ENCODE results near the gene IFIT2. TPM values are rescaled to one million over a fixed set of nuclear protein-coding genes. Genes with fewer than 3 reads are reported as not detected.

Gene IFIT2
- total RNA-seq, 4 donors from 2014 or later, result 0.49 to 2.6 (median 1.4) TPM

DNA sequence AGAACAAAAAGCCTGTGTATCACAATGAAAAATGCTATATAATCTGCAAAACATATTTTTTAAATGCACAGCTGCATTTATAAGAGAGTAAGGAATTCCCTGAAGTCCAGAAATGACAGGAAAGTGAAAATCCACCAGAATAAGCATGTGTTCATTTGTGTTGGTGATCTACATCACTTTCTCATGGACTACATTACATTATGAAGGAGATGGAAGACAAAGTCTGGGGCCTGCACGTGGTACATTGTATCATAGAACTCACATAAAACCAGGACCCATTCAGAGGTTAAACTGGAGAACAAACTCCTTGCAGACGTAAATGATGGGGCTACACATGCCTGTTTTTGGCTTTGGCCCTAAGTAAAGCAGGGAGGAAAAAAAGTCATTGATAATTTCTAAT, 42.3 kb downstream of the IFIT2 start:
- Histone ChIP-seq H3K9me3 (no peaks in the 10 kb centered on the region), H3K27me3 (no peaks in the 10 kb centered on the region), H3K36me3 (peaks cover 4% of the 10 kb centered on the region), H3K4me1 (peaks cover 17% of the 10 kb centered on the region), H3K27ac (no peak overlapping the region), H3K4me3 (no peak overlapping the region)
- no peak for TF ChIP-seq POLR2A (IDR thresholded peaks at IDR 0.05)
- WGBS, result 73% methylated on average over 2 of the region's 2 CpGs
- DNase-seq (ENCODE audit: low spot score in 2 of 2), result no peak

DNA sequence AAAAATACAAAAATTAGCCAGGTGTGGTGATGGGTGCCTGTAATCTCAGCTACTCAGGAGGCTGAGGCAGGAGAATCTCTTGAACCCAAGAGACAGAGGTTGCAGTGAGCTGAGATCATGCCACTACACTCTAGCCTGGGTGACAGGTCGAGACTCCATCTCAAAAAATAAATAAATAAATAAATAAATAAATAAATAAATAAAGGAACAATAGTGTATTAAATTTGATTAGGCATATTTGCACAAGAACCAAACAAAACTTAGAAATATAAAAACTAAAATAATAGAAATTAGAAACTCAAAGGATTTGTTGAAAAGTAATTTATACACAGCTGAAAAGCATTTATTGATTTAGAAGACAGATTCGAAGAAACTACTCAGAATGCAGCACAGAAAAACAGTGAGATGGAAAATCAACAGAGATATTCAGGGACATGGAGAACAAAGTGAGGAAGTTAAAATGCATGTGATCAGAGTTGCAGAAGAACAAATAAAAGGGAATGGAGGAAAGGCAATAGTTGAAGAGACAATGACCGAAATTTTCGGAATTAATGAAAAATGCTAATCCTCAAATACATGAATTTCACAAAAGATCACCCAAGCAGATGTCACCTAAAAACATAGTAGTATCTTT, 43.6 kb downstream of the IFIT2 start:
- Histone ChIP-seq H3K27me3 (no peaks in the 10 kb centered on the region), H3K4me1 (peaks cover 17% of the 10 kb centered on the region), H3K4me3 (no peak overlapping the region), H3K36me3 (no peaks in the 10 kb centered on the region), H3K9me3 (no peaks in the 10 kb centered on the region), H3K27ac (no peak overlapping the region)
- no peak for DNase-seq (ENCODE audit: low spot score in 2 of 2)
- 88% methylated on average over 4 of the region's 4 CpGs for WGBS
- no peak for TF ChIP-seq EP300 (IDR thresholded peaks at IDR 0.05)
- TF ChIP-seq POLR2AphosphoS5 (IDR thresholded peaks at IDR 0.05), result no peak
- TF ChIP-seq, protein P1, sequence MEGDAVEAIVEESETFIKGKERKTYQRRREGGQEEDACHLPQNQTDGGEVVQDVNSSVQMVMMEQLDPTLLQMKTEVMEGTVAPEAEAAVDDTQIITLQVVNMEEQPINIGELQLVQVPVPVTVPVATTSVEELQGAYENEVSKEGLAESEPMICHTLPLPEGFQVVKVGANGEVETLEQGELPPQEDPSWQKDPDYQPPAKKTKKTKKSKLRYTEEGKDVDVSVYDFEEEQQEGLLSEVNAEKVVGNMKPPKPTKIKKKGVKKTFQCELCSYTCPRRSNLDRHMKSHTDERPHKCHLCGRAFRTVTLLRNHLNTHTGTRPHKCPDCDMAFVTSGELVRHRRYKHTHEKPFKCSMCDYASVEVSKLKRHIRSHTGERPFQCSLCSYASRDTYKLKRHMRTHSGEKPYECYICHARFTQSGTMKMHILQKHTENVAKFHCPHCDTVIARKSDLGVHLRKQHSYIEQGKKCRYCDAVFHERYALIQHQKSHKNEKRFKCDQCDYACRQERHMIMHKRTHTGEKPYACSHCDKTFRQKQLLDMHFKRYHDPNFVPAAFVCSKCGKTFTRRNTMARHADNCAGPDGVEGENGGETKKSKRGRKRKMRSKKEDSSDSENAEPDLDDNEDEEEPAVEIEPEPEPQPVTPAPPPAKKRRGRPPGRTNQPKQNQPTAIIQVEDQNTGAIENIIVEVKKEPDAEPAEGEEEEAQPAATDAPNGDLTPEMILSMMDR (IDR thresholded peaks at IDR 0.05), result no peak
- TF ChIP-seq POLR2A (IDR thresholded peaks at IDR 0.05), result no peak

DNA sequence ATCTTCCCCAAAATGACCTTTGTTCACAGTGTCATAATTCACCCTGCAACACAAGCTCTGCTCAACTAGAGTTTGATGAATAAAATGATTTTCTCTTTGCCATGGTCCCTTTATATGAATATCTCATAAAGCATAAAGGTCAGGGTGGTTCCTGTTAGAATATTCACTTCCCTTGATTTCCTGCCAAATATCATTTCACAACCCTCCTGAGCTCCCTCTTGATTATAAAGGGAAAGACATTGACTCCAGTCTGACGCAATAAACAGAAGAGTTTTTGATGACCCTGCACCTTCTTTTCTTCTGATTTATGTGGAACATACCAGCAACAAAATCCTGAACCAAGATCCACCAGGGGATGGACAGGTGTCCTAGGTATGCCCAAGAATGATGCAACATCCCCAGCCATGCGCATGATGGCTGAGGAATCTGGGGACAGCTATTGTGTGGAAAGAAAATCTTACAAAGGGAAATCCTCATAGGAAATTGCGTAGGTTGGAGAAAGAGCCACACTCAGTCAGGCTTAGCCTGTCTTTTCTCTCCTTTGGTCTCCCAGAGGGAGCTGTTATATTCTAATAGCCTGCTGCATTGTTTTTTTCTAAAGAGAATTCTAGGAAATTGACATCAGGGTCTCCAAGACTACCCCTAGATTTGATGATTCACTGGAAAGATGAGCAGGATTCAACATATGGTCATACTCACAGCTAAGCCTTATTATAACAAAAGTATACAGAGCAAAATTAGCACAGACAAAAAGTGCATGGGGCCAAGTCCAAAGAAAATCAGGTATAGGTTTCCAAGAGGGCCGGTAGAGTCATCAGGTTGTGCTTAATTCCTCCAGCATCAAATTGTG, 44.8 kb downstream of the IFIT2 start:
- no peak for DNase-seq (ENCODE audit: low spot score in 2 of 2)
- Histone ChIP-seq H3K27ac (no peak overlapping the region), H3K36me3 (no peaks in the 10 kb centered on the region), H3K9me3 (no peaks in the 10 kb centered on the region), H3K4me3 (no peak overlapping the region), H3K27me3 (no peaks in the 10 kb centered on the region), H3K4me1 (peaks cover 28% of the 10 kb centered on the region)
- TF ChIP-seq POLR2A (IDR thresholded peaks at IDR 0.05), result no peak
- TF ChIP-seq EP300 (IDR thresholded peaks at IDR 0.05), result no peak
- TF ChIP-seq POLR2AphosphoS5 (IDR thresholded peaks at IDR 0.05), result peak in 1 of 3 donors; percentile 14
- TF ChIP-seq, protein P1 (IDR thresholded peaks at IDR 0.05), result no peak
- WGBS, result 75% methylated on average over 4 of the region's 4 CpGs

- H3K36me3 ChIP-seq, result no peaks in the 10 kb centered on the region
- peak overlapping the region; percentile 24 for H3K27ac ChIP-seq
- peaks cover 37% of the 10 kb centered on the region for H3K4me1 ChIP-seq
- no peaks in the 10 kb centered on the region for H3K9me3 ChIP-seq
- H3K4me3 ChIP-seq, result no peak overlapping the region
- 65% methylated on average over 7 of the region's 7 CpGs for WGBS
- no peak for TF ChIP-seq EP300 (IDR thresholded peaks at IDR 0.05)
- no peak for TF ChIP-seq POLR2AphosphoS5 (IDR thresholded peaks at IDR 0.05)
- no peak for DNase-seq (ENCODE audit: low spot score in 2 of 2)
- H3K27me3 ChIP-seq, result no peaks in the 10 kb centered on the region
Measured at GRCh38 chr10:89347701-89348457, 46.0 kb downstream of the IFIT2 start.

- no peak overlapping the region for H3K4me3 ChIP-seq
- H3K4me1 ChIP-seq, result peaks cover 37% of the 10 kb centered on the region
- no peaks in the 10 kb centered on the region for H3K27me3 ChIP-seq
Measured at GRCh38 chr10:89348481-89348880, 46.6 kb downstream of the IFIT2 start.

More at GRCh38 chr10:89348481-89348880, 46.6 kb downstream of the IFIT2 start:
- TF ChIP-seq POLR2AphosphoS5 (IDR thresholded peaks at IDR 0.05), result no peak
- TF ChIP-seq POLR2A (IDR thresholded peaks at IDR 0.05), result no peak
- no peak for TF ChIP-seq EP300 (IDR thresholded peaks at IDR 0.05)
- TF ChIP-seq, protein P1 (IDR thresholded peaks at IDR 0.05), result no peak
- Histone ChIP-seq H3K9me3 (no peaks in the 10 kb centered on the region), H3K27ac (no peak overlapping the region), H3K36me3 (no peaks in the 10 kb centered on the region)
- WGBS, result 78% methylated on average over 5 of the region's 5 CpGs
- DNase-seq (ENCODE audit: low spot score in 2 of 2), result no peak

Measured in suprapubic skin (tissue), 4 donors.